Activated naive CD4-positive, alpha-beta T cell treated with anti-CD3 and anti-CD28 coated beads, Interleukin-2, amount 10 ng/mL, durations not matched to agents 7 days and 5 days (primary cell): Measurements from ENCODE around the gene GLS2.
"Not testable (repeated sequence)": the region's sequence is repeated elsewhere in the genome, so short reads cannot be mapped to it uniquely, and the experiment has no call there.

Experiments used
- CTCF ChIA-PET: fragments of 350-600 bp; sonication (Branson Sonifier 250); formaldehyde crosslinking; loops from one replicate; lab custom pipeline; 2021; ENCODE audit warnings: antibody characterized with exemption; lab: Charles Lee
- DNase-seq: peaks from one replicate; pipeline ENCODE4 v3.0.0-alpha.2; 2020
- H3K27ac Mint-ChIP-seq: one replicate; pipeline ENCODE4 v1.8.0; 2021; ENCODE audit warnings: mild to moderate bottlenecking, moderate library complexity, mixed read lengths
- H3K27me3 Mint-ChIP-seq: one replicate; pipeline ENCODE4 v1.8.0; 2021; ENCODE audit warnings: mild to moderate bottlenecking, mixed read lengths
- H3K36me3 Mint-ChIP-seq: one replicate; pipeline ENCODE4 v1.8.0; 2021; ENCODE audit warnings: mixed read lengths
- H3K4me1 Mint-ChIP-seq: one replicate; pipeline ENCODE4 v1.8.0; 2021; ENCODE audit warnings: mixed read lengths
- H3K4me3 Mint-ChIP-seq: one replicate; pipeline ENCODE4 v1.8.0; 2021; ENCODE audit warnings: mild to moderate bottlenecking, moderate library complexity, mixed read lengths
- H3K9me3 Mint-ChIP-seq: one replicate; pipeline ENCODE4 v1.8.0; 2021; ENCODE audit warnings: mixed read lengths

Gene GLS2

GRCh38 chr12:56488041-56488955 lies at the start of gene GLS2:
GLS2 (minus strand) TSS chr12:56488161; CDS start chr12:56488118, 43 bp downstream.
- Mint-ChIP-seq H3K27me3 (peaks cover 64% of the 10 kb centered on the region), H3K27ac (no peak within 1 kb of the TSS), H3K36me3 (peaks cover 4% of the 10 kb centered on the region), H3K9me3 (peaks cover 2% of the 10 kb centered on the region), H3K4me1 (peaks cover 22% of the 10 kb centered on the region), H3K4me3 (peak within 1 kb of the TSS; percentile 74)
- DNase-seq, result peak; percentile 79
- CTCF ChIA-PET, result interaction anchor here (1.2 kb wide), 1 partner anchor 10 kb away, joined by 3 read pairs; no protein-coding TSS in a partner anchor

DNA sequence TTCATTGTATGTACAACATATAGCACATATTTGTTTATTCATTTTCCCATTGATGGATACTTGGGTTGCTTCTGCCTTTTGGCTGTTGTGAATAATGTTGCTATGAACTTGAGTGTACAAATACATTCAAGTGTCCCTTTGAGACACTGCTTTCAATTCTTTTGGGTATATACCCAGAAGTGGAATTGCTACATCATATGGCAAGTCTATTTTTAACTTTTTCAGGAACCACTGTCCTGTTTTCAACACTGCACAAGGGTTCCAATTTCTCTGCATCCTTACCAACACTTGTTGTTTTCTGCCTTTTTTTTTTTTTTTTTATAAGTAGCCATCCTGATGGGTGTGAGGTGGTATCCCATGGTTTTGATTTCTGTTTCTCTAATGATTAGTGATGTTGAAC lies 49.6 kb upstream of the GLS2 start:
- CTCF ChIA-PET, result no interaction called here
- Mint-ChIP-seq H3K27ac (no peak overlapping the region), H3K36me3 (no peaks in the 10 kb centered on the region), H3K4me1 (no peaks in the 10 kb centered on the region), H3K9me3 (no peaks in the 10 kb centered on the region), H3K4me3 (no peak overlapping the region), H3K27me3 (peaks cover 9% of the 10 kb centered on the region)
- DNase-seq, result no peak

DNA sequence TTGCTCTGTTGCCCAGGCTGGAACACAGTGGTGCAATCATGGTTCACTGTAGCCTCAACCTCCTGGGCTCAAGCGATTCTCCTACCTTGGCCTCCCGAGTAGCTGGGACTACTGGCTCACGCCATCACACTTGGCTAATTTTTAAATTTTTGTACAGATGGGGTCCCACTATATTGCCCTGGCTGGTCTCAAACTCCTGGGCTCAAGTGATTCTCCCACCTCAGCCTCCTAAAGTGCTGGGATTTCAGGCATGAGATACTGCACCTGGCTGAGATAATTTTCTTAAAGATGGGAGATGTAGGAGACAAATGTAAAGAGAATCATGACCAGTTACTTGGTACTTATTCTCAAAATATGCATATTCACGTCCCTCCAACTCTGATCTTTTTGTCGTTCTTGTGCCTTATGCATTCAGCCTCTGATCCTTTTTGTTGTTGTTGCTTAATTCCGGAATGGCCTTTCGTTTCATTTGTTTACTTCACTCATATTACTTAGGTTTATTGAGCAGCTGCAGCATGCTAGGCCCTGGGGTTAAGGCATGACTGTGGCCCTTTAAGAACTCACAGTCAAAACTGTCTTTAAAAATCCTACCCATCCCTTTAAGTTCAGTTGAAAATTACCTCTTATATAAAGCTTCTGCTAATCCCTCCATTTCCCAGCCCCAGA lies 42.6 kb upstream of the GLS2 start:
- H3K4me1 Mint-ChIP-seq, result no peaks in the 10 kb centered on the region
- H3K4me3 Mint-ChIP-seq, result no peak overlapping the region
- H3K27ac Mint-ChIP-seq, result no peak overlapping the region
- no peaks in the 10 kb centered on the region for H3K9me3 Mint-ChIP-seq
- CTCF ChIA-PET, result interaction anchor here (1.3 kb wide), 1 partner anchor 63 kb away, joined by 4 read pairs; no protein-coding TSS in a partner anchor
- no peaks in the 10 kb centered on the region for H3K36me3 Mint-ChIP-seq
- DNase-seq, result no peak
- H3K27me3 Mint-ChIP-seq, result peaks cover 5% of the 10 kb centered on the region

DNA sequence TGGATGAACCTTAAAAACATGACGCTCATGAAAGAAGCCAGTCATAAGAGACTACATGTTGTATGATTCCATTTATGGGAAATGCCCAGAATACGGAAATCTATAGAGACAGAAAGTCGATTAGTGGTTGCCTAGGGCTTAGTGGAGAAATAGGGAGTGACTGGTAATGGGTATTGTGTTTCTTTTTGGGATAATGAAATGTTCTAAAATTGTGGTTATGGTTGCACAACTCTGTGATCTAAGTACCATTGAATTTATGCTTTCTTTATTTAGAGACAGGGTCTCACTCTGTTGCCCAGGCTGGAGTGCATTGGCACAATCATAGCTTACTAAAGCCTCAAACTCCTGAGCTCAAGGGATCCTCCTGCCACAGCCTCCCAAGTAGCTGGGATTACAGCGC lies 41.7 kb upstream of the GLS2 start:
- H3K4me3 Mint-ChIP-seq, result no peak overlapping the region
- H3K27me3 Mint-ChIP-seq, result peaks cover under 1% of the 10 kb centered on the region
- H3K27ac Mint-ChIP-seq, result no peak overlapping the region
- no peaks in the 10 kb centered on the region for H3K9me3 Mint-ChIP-seq
- H3K36me3 Mint-ChIP-seq, result no peaks in the 10 kb centered on the region
- CTCF ChIA-PET, result interaction anchor here (1.3 kb wide), 1 partner anchor 64 kb away, joined by 4 read pairs; no protein-coding TSS in a partner anchor
- no peaks in the 10 kb centered on the region for H3K4me1 Mint-ChIP-seq
- DNase-seq, result no peak

- CTCF ChIA-PET, result no interaction called here
- no peak overlapping the region for H3K4me3 Mint-ChIP-seq
- H3K27me3 Mint-ChIP-seq, result no peaks in the 10 kb centered on the region
- H3K4me1 Mint-ChIP-seq, result no peaks in the 10 kb centered on the region
- H3K27ac Mint-ChIP-seq, result no peak overlapping the region
- no peak for DNase-seq
- H3K36me3 Mint-ChIP-seq, result no peaks in the 10 kb centered on the region
- H3K9me3 Mint-ChIP-seq, result no peaks in the 10 kb centered on the region
Observed at GRCh38 chr12:56528846-56529245, 40.9 kb upstream of the GLS2 start.

DNA sequence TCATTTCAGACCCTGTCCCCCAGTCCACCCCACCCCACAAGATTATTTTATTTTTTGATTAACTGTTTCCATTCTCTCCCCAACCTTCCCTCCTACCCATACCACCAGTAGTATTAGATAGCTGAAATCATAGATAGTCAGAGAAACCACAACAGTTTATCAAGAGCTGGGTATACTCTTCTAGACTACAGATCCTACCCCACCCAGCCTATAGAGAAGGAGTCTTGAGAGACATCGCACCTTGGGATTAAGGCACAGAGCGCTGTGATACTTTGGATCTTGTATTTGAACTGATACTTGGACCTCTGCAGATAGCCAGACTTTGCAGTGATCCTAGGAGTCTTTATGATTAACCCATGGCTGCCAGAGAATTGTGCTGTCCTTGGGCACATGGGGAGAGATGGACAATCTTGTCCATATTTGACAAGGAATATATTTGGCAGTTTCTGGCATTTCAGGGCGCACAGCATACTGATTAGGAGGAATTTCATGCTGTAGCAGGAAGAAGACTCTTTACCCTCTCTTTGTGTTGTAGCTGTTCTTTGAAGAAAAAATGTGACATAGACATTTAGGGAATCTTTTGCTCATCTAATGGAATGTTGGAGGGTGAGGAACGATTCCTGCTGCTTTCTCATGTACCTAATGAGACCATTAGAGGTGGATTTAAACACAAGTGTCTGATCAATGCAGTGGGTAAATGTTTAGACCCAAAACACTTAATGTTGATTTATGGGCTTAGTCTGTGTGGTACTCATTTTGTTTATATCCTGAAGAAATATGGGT lies 34.6 kb upstream of the GLS2 start:
- peak overlapping the region; percentile 76 for H3K4me3 Mint-ChIP-seq
- CTCF ChIA-PET, result interaction anchor here (1.0 to 3.2 kb wide), 7 partner anchors 9 to 164 kb away, joined by 3 to 18 read pairs (median 5); no protein-coding TSS in a partner anchor
- no peaks in the 10 kb centered on the region for H3K9me3 Mint-ChIP-seq
- no peak overlapping the region for H3K27ac Mint-ChIP-seq
- DNase-seq, result no peak
- H3K4me1 Mint-ChIP-seq, result peaks cover 33% of the 10 kb centered on the region
- H3K27me3 Mint-ChIP-seq, result peaks cover 12% of the 10 kb centered on the region
- no peaks in the 10 kb centered on the region for H3K36me3 Mint-ChIP-seq

GRCh38 chr12:56521590-56522371 lies 33.8 kb upstream of the GLS2 start, which contains the start of gene RBMS2:
RBMS2 (plus strand) TSS chr12:56521820; CDS start chr12:56522024, 204 bp downstream.
- Mint-ChIP-seq H3K27ac (no peak within 1 kb of the TSS), H3K4me1 (peaks cover 33% of the 10 kb centered on the region), H3K27me3 (peaks cover 12% of the 10 kb centered on the region), H3K4me3 (peak within 1 kb of the TSS; percentile 76), H3K36me3 (no peaks in the 10 kb centered on the region), H3K9me3 (no peaks in the 10 kb centered on the region)
- DNase-seq, result peak; percentile 53
- CTCF ChIA-PET, result interaction anchor here (0.7 to 3.2 kb wide), 12 partner anchors 8 to 455 kb away, joined by 3 to 18 read pairs (median 4); no protein-coding TSS in a partner anchor

GRCh38 chr12:56521209-56521589 lies 33.2 kb upstream of the GLS2 start:
- no peak overlapping the region for H3K27ac Mint-ChIP-seq
- no peak for DNase-seq
- peak overlapping the region; percentile 76 for H3K4me3 Mint-ChIP-seq
- H3K36me3 Mint-ChIP-seq, result no peaks in the 10 kb centered on the region
- H3K27me3 Mint-ChIP-seq, result peaks cover 12% of the 10 kb centered on the region
- peaks cover 33% of the 10 kb centered on the region for H3K4me1 Mint-ChIP-seq
- CTCF ChIA-PET, result interaction anchor here (0.7 to 3.2 kb wide), 10 partner anchors 7 to 455 kb away, joined by 3 to 18 read pairs (median 5); no protein-coding TSS in a partner anchor
- H3K9me3 Mint-ChIP-seq, result no peaks in the 10 kb centered on the region

- DNase-seq, result no peak
- H3K27ac Mint-ChIP-seq, result no peak overlapping the region
- H3K4me1 Mint-ChIP-seq, result peaks cover 33% of the 10 kb centered on the region
- H3K9me3 Mint-ChIP-seq, result no peaks in the 10 kb centered on the region
- H3K36me3 Mint-ChIP-seq, result no peaks in the 10 kb centered on the region
- no peak overlapping the region for H3K4me3 Mint-ChIP-seq
- H3K27me3 Mint-ChIP-seq, result peaks cover 13% of the 10 kb centered on the region
- CTCF ChIA-PET, result interaction anchor here (1.2 to 3.2 kb wide), 5 partner anchors 17 to 116 kb away, joined by 3 to 18 read pairs (median 10); no protein-coding TSS in a partner anchor
Observed at GRCh38 chr12:56520506-56520905, 32.5 kb upstream of the GLS2 start.

DNA sequence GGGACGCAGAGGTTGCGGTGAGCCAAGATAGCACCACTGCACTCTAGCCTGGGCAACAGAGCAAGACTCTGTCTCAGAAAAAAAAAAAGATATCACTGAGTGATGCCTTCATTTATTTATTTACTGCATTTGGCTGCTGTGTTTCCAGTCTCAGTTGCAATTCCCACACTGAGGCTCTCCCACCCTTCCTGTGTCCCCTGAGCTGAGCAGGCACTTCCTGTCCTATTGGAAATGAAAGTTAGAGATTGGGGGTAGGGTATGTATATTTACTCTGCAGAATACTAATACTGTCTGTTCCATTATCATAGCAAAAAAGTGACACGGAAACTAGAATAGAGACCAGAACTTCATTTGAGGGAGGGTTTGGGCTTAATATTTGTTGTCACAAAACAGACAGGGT lies 32.1 kb upstream of the GLS2 start:
- H3K4me1 Mint-ChIP-seq, result peaks cover 33% of the 10 kb centered on the region
- no peak overlapping the region for H3K27ac Mint-ChIP-seq
- H3K9me3 Mint-ChIP-seq, result no peaks in the 10 kb centered on the region
- H3K27me3 Mint-ChIP-seq, result peaks cover 16% of the 10 kb centered on the region
- H3K4me3 Mint-ChIP-seq, result no peak overlapping the region
- no peak for DNase-seq
- H3K36me3 Mint-ChIP-seq, result no peaks in the 10 kb centered on the region
- CTCF ChIA-PET, result interaction anchor here (1.5 to 3.2 kb wide), 4 partner anchors 17 to 117 kb away, joined by 5 to 18 read pairs (median 12); no protein-coding TSS in a partner anchor

- no peak for DNase-seq
- Mint-ChIP-seq H3K9me3 (no peaks in the 10 kb centered on the region), H3K4me3 (no peak overlapping the region), H3K4me1 (peaks cover 34% of the 10 kb centered on the region), H3K27ac (no peak overlapping the region), H3K27me3 (peaks cover 19% of the 10 kb centered on the region), H3K36me3 (no peaks in the 10 kb centered on the region)
- CTCF ChIA-PET, result interaction anchor here (0.6 kb wide), 1 partner anchor 596 kb away, joined by 5 read pairs; no protein-coding TSS in a partner anchor
Observed at GRCh38 chr12:56518570-56518969, 30.6 kb upstream of the GLS2 start.

GRCh38 chr12:56517854-56518253 lies 29.9 kb upstream of the GLS2 start:
- no peak overlapping the region for H3K4me3 Mint-ChIP-seq
- H3K36me3 Mint-ChIP-seq, result no peaks in the 10 kb centered on the region
- peaks cover 35% of the 10 kb centered on the region for H3K4me1 Mint-ChIP-seq
- no peaks in the 10 kb centered on the region for H3K9me3 Mint-ChIP-seq
- peaks cover 19% of the 10 kb centered on the region for H3K27me3 Mint-ChIP-seq
- CTCF ChIA-PET, result interaction anchor here (1.0 kb wide), 1 partner anchor 119 kb away, joined by 4 read pairs; no protein-coding TSS in a partner anchor
- no peak for DNase-seq
- no peak overlapping the region for H3K27ac Mint-ChIP-seq

DNA sequence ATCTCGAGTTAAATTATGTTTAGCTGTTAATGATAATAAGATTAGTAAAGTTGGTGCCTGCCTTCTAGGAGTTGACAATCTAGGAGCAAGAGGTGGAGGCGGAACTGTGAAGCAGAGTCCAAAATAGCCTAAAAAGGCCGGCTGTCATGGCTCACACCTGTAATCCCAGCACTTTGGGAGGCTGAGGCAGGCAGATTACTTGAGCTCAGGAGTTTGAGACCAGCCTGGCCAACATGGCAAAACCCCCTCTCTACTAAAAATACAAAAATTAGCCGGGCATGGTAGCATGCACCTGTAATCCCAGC lies 26.0 kb upstream of the GLS2 start:
- H3K9me3 Mint-ChIP-seq, DNase-seq, H3K4me1 Mint-ChIP-seq, H3K27ac Mint-ChIP-seq, H3K36me3 Mint-ChIP-seq, H3K4me3 Mint-ChIP-seq: not testable (repeated sequence)
- peaks cover 24% of the 10 kb centered on the region for H3K27me3 Mint-ChIP-seq
- CTCF ChIA-PET, result interaction anchor here (0.6 to 4.1 kb wide), 24 partner anchors 8 to 217 kb away, joined by 3 to 66 read pairs (median 5); partner anchors contain the start of gene RBMS2
